Keratinocyte (primary cell): ENCODE data around the gene HYI. TPM values are rescaled to one million over a fixed set of nuclear protein-coding genes. Genes with fewer than 3 reads are reported as not detected.

Experiments used
- DNase-seq: peaks from one replicate; pipeline ENCODE4 v3.0.0-alpha.2; 2011; ENCODE audit warnings: low read depth, missing footprints, low spot score
- FAIRE-seq: peaks from 2 replicates; lab custom pipeline; 2011; peaks lifted over from hg19 to GRCh38; lab: Jason Lieb, UNC
- H2AFZ ChIP-seq: 2 replicates; pipeline ENCODE4 v1.6.0; 2012; ENCODE audit warnings: low read length, control low read depth, inconsistent platforms; ENCODE audit not compliant: control insufficient read depth
- H3K27ac ChIP-seq: 2 replicates; pipeline ENCODE4 v1.5.1; 2011; ENCODE audit warnings: low read length; ENCODE audit not compliant: control insufficient read depth, insufficient read depth
- H3K27me3 ChIP-seq: 3 replicates; pipeline ENCODE4 v1.6.0; 2011; ENCODE audit warnings: low read length; ENCODE audit not compliant: control insufficient read depth, insufficient read depth; ENCODE audit errors: extremely low read depth
- H3K36me3 ChIP-seq, 2 experiments: 2 replicates in 1 of 2; 3 replicates in 1 of 2; pipeline ENCODE4 v1.5.1; 2011; ENCODE audit warnings: low read length in 2 of 2, mild to moderate bottlenecking in 1 of 2; ENCODE audit not compliant: control insufficient read depth in 2 of 2, insufficient read depth in 2 of 2; ENCODE audit errors: extremely low read depth in 1 of 2
- H3K4me1 ChIP-seq: 3 replicates; pipeline ENCODE4 v1.5.1; 2011; ENCODE audit warnings: low read length; ENCODE audit not compliant: control insufficient read depth, insufficient read depth; ENCODE audit errors: extremely low read depth
- H3K4me2 ChIP-seq: 3 replicates; pipeline ENCODE4 v1.6.0; 2011; ENCODE audit warnings: low read depth, low read length; ENCODE audit not compliant: control insufficient read depth, insufficient read depth; ENCODE audit errors: extremely low read depth
- H3K4me3 ChIP-seq, 3 experiments: fragments of 200-600 bp in 1 of 3; sonication (generic) in 1 of 3; 2 replicates in 2 of 3; 3 replicates in 1 of 3; pipeline ENCODE4 v1.5.1; 2011 to 2016; ENCODE audit warnings: low read length in 3 of 3, mild to moderate bottlenecking in 3 of 3, control low read depth in 2 of 3, inconsistent platforms in 1 of 3, low read depth in 1 of 3, mixed read lengths in 1 of 3, mixed run types in 1 of 3, moderate library complexity in 1 of 3; ENCODE audit not compliant: control insufficient read depth in 2 of 3, insufficient read depth in 2 of 3; ENCODE audit errors: extremely low read depth in 1 of 3
- H3K79me2 ChIP-seq: 2 replicates; pipeline ENCODE4 v1.6.0; 2012; ENCODE audit warnings: low read length; ENCODE audit not compliant: control insufficient read depth, insufficient read depth
- H3K9ac ChIP-seq: 3 replicates; pipeline ENCODE4 v1.6.0; 2011; ENCODE audit warnings: low read length; ENCODE audit not compliant: control insufficient read depth, insufficient read depth; ENCODE audit errors: extremely low read depth
- H3K9me1 ChIP-seq: 3 replicates; pipeline ENCODE4 v1.6.0; 2011; ENCODE audit warnings: low read length; ENCODE audit not compliant: control insufficient read depth, insufficient read depth; ENCODE audit errors: extremely low read depth
- H3K9me3 ChIP-seq: 2 replicates; pipeline ENCODE4 v1.5.1; 2012; ENCODE audit warnings: low read depth, low read length; ENCODE audit not compliant: control insufficient read depth
- H4K20me1 ChIP-seq: 3 replicates; pipeline ENCODE4 v1.6.0; 2011; ENCODE audit warnings: low read length; ENCODE audit not compliant: control insufficient read depth, insufficient read depth; ENCODE audit errors: extremely low read depth
- CTCF ChIP-seq, 3 experiments: IDR thresholded peaks in 1 of 3; conservative IDR thresholded peaks in 1 of 3; optimal IDR thresholded peaks in 1 of 3; 2 replicates in 2 of 3; 3 replicates in 1 of 3; pipeline versions ENCODE3 to v1.5.1; 2011; ENCODE audit warnings: low read length in 3 of 3, mild to moderate bottlenecking in 3 of 3, moderate library complexity in 2 of 3, control low read depth in 1 of 3, inconsistent platforms in 1 of 3; ENCODE audit not compliant: insufficient read depth in 2 of 3; ENCODE audit errors: extremely low read depth in 1 of 3
- EZH2 ChIP-seq: IDR thresholded peaks from one replicate; pipeline ENCODE4 v1.6.1; 2012; ENCODE audit warnings: inconsistent platforms, mild to moderate bottlenecking, low read length, moderate library complexity
- dilution Hi-C: fragments of 300-500 bp; cut with MboI; formaldehyde crosslinking; loops from one replicate; pipeline ENCODE4 v1.7.0; 2020; ENCODE audit warnings: low sequenced_read_pairs; ENCODE audit not compliant: extremely low pct_ligation_motif_present
- polyA plus RNA-seq, 5 experiments: library from polyadenylated mRNA; depleted of rRNA in 3 of 5; stranded (reverse) in 3 of 5; stranded (forward) in 1 of 5; unstranded in 1 of 5; fragments of >200 nt; gene quantifications; 1 replicate in 1 of 5; 2 replicates in 3 of 5; 3 replicates in 1 of 5; pipeline versions ENCODE4 v1.2.1 to v1.2.3, GENCODE V29; 2011 to 2012; ENCODE audit warnings: missing spikeins in 2 of 5, low read depth in 1 of 5, low replicate concordance in 1 of 5

Gene HYI
- polyA plus RNA-seq, 1 donor (not counting 4 experiments of a cell fraction or from before 2014, with no cell fraction given): 26.9 TPM

- Histone ChIP-seq H3K4me2 (no peak overlapping the region), H3K4me1 (no peaks in the 10 kb centered on the region), H3K27me3 (no peaks in the 10 kb centered on the region), H3K36me3 (peaks cover 44 to 45% of the 10 kb centered on the region in 2 experiments), H3K9me3 (no peaks in the 10 kb centered on the region), H3K4me3 (no peak overlapping the region), H3K79me2 (no peaks in the 10 kb centered on the region), H2AFZ (no peak overlapping the region), H3K27ac (no peak overlapping the region), H3K9ac (no peak overlapping the region), H4K20me1 (peaks cover 2% of the 10 kb centered on the region), H3K9me1 (no peaks in the 10 kb centered on the region)
- no peak for DNase-seq
- dilution Hi-C loops: no loop called here
- FAIRE-seq: no peak
- TF ChIP-seq EZH2 (no peak), CTCF (optimal IDR thresholded peaks at IDR 0.05 in 1 of 3, IDR thresholded peaks at IDR 0.05 in 1 of 3, conservative IDR thresholded peaks at IDR 0.05 in 1 of 3; ENCODE audit: extremely low read depth in 1 of 3, insufficient read depth in 2 of 3, low read length in 3 of 3) (no peak)
Observed at GRCh38 chr1:43436371-43436770, 17.4 kb downstream of the HYI start.

- no peak for DNase-seq
- no peak for TF ChIP-seq EZH2
- no peak for TF ChIP-seq CTCF (optimal IDR thresholded peaks at IDR 0.05 in 1 of 3, IDR thresholded peaks at IDR 0.05 in 1 of 3, conservative IDR thresholded peaks at IDR 0.05 in 1 of 3; ENCODE audit: extremely low read depth in 1 of 3, insufficient read depth in 2 of 3, low read length in 3 of 3)
- Histone ChIP-seq H3K4me2 (no peak overlapping the region), H3K27me3 (no peaks in the 10 kb centered on the region), H3K79me2 (no peaks in the 10 kb centered on the region), H4K20me1 (peaks cover 2% of the 10 kb centered on the region), H3K9me3 (no peaks in the 10 kb centered on the region), H3K4me1 (no peaks in the 10 kb centered on the region), H3K36me3 (peaks cover 45 to 46% of the 10 kb centered on the region in 2 experiments), H2AFZ (no peak overlapping the region), H3K9ac (no peak overlapping the region), H3K4me3 (no peak overlapping the region), H3K9me1 (no peaks in the 10 kb centered on the region), H3K27ac (no peak overlapping the region)
- FAIRE-seq: no peak
- dilution Hi-C loops: no loop called here
Observed at GRCh38 chr1:43435146-43436145, 18.3 kb downstream of the HYI start.
